Fibroblast of lung (primary cell): Measurements from ENCODE around the gene MAPK9.

ENCODE experiments used
- CTCF ChIP-seq, 2 donors: IDR thresholded peaks in 1 of 2; conservative IDR thresholded peaks in 1 of 2; 1 replicate in 1 of 2; 2 replicates in 1 of 2; pipeline ENCODE4 v1.5.1; 2011 to 2012; ENCODE audit warnings: low read length in 2 of 2, control low read depth in 1 of 2, inconsistent platforms in 1 of 2, low read depth in 1 of 2, mild to moderate bottlenecking in 1 of 2
- EZH2 ChIP-seq: IDR thresholded peaks from 2 replicates; pipeline ENCODE4 v1.5.1; 2012; ENCODE audit warnings: low read length, control low read depth, mild to moderate bottlenecking; ENCODE audit errors: missing control alignments

GRCh38 chr5:180296771-180297170 lies 4.9 kb upstream of the MAPK9 start:
- no peak for TF ChIP-seq CTCF (conservative IDR thresholded peaks at IDR 0.05 in 1 of 2, IDR thresholded peaks at IDR 0.05 in 1 of 2; ENCODE audit: low read depth in 1 of 2, low read length in 2 of 2)
- no peak for TF ChIP-seq EZH2
